ENCODE measurements around the gene SERPINB6. TPM values are rescaled to one million over a fixed set of nuclear protein-coding genes. Genes with fewer than 3 reads are reported as not detected.

The SERPINB6 gene
- total and polyA plus RNA-seq, 9 of the 15 experiments (the other 6 are each of a cell fraction or from before 2014, with no cell fraction given), result 86.6 to 211 (median 143) TPM

GRCh38 chr6:2988426-2989331, 17.3 kb upstream of the SERPINB6 start (continued):
- TF ChIP-seq FOXP4 (CRISPR knock-in tag; IDR thresholded peaks at IDR 0.05; ENCODE audit: borderline replicate concordance), result no peak
- TF ChIP-seq MED1 (CRISPR knock-in tag; IDR thresholded peaks at IDR 0.05; ENCODE audit: borderline replicate concordance), result no peak
- TF ChIP-seq RBM25 (IDR thresholded peaks at IDR 0.05; ENCODE audit: low read depth, low read length, severe bottlenecking), result peak; percentile 62
- no peak for TF ChIP-seq KLF1 (tag; IDR thresholded peaks at IDR 0.05)
- TF ChIP-seq TFE3 (CRISPR knock-in tag; IDR thresholded peaks at IDR 0.05), result no peak
- no peak for TF ChIP-seq ELF1 (tag; IDR thresholded peaks at IDR 0.05)
- TF ChIP-seq ETV5 (CRISPR knock-in tag; IDR thresholded peaks at IDR 0.05; ENCODE audit: low read depth), result no peak; the same call in none of the 2 replicates
- TF ChIP-seq ZNF133 (CRISPR knock-in tag; IDR thresholded peaks at IDR 0.05), result no peak
- TF ChIP-seq CTCFL (IDR thresholded peaks at IDR 0.05; ENCODE audit: borderline replicate concordance, insufficient read depth, low read depth, low read length, poor library complexity, severe bottlenecking), result peak; percentile 95
- no peak for TF ChIP-seq CREB3 (tag; conservative IDR thresholded peaks at IDR 0.05; ENCODE audit: low read depth)
- peak; percentile 58; the same call in 1 of the 2 replicates for TF ChIP-seq NKRF (IDR thresholded peaks at IDR 0.05; ENCODE audit: borderline replicate concordance)
- no peak for TF ChIP-seq SAFB2 (IDR thresholded peaks at IDR 0.05; ENCODE audit: borderline replicate concordance, low read depth, low read length, severe bottlenecking)
- TF ChIP-seq NCOA6 (IDR thresholded peaks at IDR 0.05), result no peak
- TF ChIP-seq TEAD4 (IDR thresholded peaks at IDR 0.05; ENCODE audit: low read length), result no peak; the same call in 1 of the 2 replicates
- no peak for TF ChIP-seq TEAD4 (CRISPR knock-in tag; IDR thresholded peaks at IDR 0.05; ENCODE audit: borderline replicate concordance)
- TF ChIP-seq MYC (IDR thresholded peaks at IDR 0.05; ENCODE audit: low read depth, low read length), result peak; percentile 87
- TF ChIP-seq MYC (CRISPR knock-in tag; IDR thresholded peaks at IDR 0.05; ENCODE audit: borderline replicate concordance, low read depth), result peak; percentile 88; the same call in 1 of the 2 replicates

All from K562 (cell line).